NCI-H146 (cell line): ENCODE results near the gene SYCE3.
"Not testable (repeated sequence)": the region's sequence is repeated elsewhere in the genome, so short reads cannot be mapped to it uniquely, and the experiment has no call there.

Source experiments
- DNase-seq: peaks from one replicate; lab custom pipeline; 2025; lab: John Stamatoyannopoulos, UW

Gene SYCE3, protein sequence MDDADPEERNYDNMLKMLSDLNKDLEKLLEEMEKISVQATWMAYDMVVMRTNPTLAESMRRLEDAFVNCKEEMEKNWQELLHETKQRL

DNA sequence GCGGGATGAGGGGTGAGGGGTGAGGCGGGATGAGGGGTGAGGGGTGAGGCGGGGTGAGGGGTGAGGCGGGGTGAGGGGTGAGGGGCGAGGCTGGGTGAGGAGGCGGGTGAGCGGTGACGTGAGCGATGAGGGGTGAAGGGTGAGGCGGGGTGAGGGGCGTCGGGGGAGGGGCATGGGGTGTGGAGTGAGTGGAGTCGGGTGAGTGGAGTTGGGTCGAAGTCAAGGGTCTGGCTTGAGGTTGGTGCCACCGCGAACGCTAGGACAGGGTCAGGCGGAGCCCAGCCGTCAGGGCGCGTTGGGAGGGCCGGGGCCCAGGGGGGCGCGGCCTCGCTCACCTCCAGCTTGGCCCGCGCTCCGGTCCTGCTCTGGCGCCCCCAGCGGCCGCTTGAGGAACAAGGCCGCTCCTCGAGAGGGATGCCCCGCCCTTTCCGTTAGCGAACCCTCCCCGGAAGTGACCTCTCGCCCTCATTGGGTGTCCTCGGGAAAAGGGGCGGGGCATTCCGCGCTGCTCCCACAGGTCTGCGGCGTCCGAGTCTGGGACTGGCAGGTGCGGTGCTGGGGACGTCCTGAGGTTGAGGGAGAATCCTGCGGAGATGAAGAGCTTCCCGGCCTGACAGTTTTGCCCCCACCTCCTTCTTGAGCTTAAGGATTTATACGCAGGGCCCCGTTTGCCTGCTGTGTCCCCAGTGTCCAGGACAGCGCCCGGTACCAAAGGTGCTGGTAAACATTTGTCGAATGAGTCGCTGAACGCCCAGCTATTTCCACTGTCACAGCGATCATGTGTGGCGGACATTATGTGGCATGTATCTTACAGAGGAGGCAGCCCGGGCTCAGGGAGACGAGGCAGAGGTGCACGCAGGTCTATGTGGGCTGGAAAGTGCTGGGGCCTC lies at the start of gene SYCE3:
Gene SYCE3 (minus strand): TSS at position 397 of the 890 bp plus-strand sequence. CDS start 6,514 bp downstream, outside the sequence.
- DNase-seq = peak; percentile 94

DNA sequence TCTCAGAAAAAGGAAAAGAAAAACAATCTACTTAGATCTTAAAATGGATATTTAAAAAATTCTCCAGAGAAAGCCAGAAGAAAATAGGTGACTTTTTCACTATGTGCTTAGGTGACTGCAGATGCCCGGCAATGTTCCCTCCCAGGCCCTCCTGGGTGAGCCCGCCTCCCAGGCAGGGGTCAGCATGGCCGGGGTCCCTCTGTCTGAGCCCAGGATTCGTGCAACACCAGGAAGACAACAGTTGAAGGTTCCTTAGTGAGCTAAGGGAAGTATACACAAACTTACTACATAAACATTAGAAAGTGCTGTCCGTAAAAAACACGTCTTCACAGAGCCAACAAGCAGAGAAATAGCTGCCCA lies 49.4 kb upstream of the SYCE3 start:
- no peak for DNase-seq

DNA sequence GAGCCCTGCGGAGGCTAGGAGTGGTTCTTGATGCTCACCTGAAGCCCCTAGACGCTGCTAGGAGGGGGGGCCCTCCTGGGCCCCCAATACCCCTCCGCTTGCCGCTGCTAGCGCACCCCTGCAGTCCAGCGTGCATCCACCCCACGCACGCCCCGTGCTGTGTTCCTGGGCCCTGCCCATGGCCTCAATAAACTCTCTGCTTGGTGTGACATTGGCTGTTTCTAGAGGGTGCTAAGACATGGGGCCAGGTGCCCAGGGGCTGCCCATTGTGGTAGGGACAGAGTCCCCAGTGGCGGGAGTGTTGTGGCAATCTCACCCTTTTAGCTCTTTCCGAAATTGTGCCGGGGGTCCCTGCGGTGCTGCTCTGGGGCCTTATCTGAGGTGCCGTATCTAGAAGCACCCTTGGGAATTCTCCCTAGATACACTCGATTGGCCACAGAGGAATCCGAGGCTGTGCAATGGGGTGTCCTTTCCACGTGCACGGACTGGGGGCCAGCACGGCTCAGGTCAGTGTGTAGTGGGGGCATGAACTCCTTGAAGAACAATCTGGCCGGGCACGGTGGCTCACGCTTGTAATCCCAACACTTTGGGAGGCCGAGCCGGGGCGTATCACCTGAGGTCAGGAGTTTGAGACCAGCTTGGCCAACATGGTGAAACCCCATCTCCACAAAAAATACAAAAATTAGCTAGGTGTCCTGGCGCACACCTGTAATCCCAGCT lies 48.8 kb upstream of the SYCE3 start:
- no peak for DNase-seq

DNA sequence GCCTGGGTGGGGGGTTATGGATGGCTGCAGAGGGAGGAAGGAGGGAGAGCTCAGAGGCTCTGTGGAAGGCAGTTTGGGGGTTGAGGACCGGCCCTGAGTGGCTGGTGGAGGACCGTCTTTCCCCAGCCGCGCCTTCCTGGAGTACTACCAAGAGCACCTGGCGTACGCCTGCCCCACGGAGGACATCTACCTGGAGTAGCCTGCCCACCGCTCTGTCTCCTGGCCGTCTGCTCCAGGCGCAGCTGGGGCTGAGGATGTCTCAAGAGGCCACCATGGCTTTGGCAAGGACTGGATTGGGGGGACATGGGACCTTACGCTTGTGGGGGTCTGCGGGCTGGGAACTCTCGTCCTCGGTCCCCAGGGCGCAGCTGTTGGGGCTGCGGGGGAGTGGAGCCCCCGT lies 47.9 kb upstream of the SYCE3 start:
- no peak for DNase-seq

DNA sequence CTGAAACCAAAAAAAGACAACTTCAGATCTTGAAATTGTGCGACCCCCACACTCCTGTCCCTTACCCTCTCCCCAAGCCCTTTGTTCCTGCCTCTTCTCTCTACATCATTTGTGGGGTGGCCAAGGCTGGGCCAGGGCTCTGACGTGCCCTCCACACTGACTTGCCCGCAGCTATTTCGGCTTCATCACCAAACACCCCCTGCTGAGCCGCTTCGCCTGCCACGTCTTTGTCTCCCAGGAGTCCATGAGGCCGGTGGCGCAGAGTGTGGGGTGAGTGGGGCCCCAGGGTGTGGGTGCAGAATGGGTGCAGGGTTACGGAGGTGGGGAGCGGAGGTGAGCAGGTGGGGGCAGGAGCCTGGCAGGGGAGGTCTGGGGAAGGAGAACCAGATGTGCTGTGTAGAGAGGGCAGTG lies 47.3 kb upstream of the SYCE3 start:
- DNase-seq = no peak

DNA sequence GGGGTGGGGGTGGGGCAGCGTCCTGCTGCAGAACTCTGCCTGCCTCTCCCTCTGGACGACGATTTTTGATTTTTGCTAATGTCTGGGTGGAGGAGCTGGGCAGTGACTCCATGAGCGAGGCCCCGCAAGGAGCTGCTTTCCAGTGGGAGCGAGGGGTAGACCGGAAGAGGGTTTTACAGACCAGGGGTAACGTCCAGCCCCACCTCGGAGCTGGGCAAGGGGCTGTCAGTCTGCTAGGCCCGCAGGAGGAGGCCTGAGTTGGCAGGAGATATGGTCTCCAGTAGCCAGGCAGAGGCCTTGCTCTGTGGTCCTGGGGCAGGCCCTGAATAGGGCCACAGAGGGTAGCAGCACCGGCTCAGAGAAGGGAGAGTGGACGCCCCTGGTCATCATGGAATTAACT lies 46.9 kb upstream of the SYCE3 start:
- no peak for DNase-seq

DNA sequence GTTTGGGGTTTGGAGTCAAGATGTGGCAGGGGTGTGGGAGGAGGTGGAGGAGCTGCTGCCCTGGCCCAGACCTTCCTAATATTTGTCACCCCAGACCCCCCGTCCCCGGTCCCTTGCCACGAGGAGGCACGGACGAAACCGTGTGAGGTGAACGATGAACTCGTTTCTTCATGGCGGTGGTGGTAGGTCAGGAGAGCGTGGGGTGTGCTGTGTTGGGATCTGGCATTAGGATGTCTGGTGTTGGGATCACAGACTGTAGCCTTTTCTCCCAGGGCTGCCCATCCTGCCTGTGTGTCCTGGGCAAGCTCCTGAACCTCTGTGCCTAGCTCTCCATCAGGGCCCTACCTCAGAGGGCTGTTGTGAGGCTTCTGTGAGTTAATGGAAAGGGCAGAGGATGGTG lies 46.3 kb upstream of the SYCE3 start:
- no peak for DNase-seq

DNA sequence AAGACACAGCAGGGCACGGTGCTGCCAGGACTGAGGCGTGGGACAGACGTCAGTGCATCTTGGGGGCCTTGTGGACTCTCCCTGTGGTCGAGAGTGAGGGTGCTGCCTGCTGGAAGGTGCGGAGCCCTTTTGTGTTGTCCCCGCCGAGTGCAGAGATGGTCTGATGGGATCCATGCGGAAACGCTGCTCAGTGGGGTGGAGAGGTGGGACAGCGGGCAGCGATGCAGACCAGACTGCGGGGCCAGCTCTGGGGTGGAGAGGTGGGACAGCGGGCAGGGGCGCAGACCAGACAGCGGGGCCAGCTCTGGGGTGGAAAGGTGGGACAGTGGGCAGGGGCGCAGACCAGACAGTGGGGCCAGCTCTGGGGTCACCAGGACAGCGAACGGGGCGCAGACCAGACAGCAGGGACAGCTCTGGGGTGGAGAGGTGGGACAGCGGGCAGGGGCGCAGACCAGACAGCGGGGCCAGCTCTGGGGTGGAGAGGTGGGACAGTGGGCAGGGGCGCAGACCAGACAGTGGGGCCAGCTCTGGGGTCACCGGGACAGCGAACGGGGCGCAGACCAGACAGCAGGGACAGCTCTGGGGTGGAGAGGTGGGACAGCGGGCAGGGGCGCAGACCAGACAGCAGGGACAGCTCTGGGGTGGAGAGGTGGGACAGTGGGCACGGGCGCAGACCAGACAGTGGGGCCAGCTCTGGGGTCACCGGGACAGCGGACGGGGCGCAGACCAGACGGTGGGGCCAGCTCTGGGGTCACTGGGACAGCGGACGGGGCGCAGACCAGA lies 45.5 kb upstream of the SYCE3 start:
- not testable (repeated sequence) for DNase-seq

DNA sequence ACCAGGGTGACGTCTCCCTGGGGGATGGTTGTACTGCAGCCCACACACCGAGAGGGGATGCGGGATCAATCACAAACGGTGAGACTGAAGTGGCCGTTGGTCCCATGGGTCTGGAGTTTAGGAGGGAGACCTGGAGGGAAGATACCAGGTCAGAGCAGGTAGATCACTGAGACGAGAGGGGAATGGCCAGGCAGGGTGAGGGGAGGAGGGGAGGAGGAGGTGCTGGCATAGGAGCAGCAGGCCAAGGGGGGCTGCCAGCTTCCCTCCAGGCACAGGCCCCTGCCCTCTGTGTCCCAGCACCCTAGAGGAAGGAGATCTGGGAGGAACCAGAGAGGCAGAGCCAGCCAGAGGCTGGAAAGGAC lies 44.9 kb upstream of the SYCE3 start:
- DNase-seq = no peak

DNA sequence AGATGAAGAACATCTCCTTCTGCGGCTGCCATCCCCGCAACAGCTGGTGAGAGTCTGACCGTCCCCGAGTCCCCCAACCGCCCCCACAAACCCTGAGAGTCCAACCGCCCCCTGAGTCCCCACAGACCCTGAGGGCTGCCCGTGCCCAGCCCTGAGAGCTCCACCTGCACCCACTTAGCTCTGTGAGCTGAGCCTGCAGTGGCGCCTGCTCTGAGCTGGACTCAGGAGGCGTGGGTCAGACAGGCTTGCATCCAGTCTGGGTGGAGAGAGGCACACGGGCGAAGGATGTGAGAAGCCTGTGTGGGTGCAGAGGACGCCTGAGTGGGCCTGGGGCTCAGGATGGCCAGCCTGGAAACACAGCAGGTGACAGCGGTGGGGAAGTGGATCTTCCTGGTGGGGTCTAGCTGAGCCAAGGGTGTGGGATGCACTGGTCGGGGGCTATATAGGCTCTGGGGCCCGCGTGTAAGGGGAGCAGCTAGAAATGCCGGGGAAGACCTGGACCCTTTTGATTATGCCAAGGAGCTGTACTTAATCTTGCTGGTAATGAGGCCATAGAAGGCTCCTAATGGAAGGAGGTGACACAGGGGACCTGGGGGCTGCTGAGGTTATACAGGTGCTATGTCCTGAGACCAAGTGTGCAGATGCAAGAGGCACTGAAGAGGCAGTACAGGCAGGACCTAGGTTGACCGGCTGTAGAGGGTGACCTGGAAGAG lies 44.4 kb upstream of the SYCE3 start:
- DNase-seq = no peak

DNA sequence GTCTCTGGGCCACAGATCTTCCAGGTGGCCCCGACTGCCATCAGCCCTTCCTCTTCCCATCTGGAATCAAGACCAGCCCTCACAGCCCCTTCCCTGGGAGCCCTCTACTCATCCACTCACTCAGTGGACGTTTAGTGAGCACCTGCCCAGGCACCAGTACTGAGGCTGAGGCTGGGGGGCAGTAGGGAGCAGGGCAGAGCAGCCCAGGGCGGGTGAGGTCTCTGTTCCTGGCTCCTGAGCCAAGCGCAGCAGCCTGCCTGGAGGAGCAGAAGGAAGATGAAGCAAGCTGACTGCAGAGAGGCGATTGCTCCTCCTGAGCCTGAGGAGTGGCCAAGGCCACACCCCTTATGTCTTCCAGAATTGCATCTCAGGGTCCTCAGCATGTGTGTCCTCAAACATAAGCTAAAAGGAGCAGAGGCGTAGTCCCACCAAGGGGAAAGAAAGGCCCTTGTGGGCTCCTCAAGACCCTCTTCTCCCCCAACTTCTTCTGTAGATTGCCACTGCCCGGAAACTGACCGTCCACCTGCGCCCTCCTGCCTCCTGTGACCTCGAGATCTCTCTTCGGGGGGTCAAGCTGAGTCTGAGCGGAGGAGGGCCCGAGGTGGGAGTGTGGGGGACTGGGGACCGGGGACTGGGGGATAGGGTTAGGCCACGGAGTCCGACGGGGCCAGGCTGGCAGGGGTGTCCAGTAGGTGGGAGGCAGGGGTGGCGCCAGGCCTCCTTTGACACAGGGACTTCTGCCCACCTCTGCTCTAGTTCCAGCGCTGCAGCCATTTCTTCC lies 43.6 kb upstream of the SYCE3 start:
- no peak for DNase-seq

DNA sequence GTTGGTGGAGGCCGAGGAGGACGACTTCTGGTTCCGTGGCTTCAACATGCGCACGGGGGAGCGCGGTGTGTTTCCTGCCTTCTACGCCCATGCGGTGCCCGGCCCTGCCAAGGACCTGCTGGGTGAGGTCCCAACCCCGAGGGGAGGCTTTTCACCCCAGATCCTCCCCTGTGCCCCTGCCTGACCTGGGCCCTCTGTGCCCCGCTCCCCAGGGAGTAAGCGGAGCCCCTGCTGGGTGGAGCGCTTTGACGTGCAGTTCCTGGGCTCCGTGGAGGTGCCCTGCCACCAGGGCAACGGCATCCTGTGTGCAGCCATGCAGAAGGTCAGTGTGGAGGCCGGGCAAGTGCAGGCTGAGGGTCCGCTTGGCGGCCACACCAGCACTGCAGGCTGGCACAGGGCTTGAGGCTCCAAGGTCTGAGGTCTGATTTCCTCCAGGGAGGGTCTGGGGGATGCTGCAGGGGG lies 42.9 kb upstream of the SYCE3 start:
- no peak for DNase-seq

DNA sequence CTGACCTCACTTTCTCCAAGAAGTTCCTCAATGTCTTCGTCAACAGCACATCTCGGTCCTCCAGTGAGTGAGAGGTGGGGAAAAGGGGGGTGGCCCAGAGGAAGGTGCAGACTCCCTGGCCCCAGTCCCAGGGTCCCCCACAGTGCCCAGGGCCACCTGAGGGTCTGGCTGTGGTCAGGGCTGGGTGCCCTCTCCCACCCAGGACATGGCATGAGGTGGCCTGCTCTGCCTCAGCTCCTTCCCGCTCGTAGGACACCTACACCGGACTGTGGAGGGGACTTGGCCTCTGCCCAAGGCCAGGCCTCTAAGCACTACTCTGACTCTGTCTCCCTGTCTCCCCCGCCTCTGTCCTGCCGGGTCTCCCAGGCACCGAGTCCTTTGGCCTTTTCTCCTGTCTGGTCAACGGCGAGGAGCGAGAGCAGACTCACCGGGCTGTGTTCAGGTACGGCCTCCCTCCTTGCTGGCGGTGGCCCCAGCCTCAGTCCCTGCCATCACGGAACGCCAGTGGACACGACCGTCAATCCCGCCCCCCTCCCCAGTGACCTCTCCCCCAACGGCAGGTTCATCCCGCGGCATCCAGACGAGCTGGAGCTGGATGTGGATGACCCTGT lies 42.4 kb upstream of the SYCE3 start:
- DNase-seq = no peak

DNA sequence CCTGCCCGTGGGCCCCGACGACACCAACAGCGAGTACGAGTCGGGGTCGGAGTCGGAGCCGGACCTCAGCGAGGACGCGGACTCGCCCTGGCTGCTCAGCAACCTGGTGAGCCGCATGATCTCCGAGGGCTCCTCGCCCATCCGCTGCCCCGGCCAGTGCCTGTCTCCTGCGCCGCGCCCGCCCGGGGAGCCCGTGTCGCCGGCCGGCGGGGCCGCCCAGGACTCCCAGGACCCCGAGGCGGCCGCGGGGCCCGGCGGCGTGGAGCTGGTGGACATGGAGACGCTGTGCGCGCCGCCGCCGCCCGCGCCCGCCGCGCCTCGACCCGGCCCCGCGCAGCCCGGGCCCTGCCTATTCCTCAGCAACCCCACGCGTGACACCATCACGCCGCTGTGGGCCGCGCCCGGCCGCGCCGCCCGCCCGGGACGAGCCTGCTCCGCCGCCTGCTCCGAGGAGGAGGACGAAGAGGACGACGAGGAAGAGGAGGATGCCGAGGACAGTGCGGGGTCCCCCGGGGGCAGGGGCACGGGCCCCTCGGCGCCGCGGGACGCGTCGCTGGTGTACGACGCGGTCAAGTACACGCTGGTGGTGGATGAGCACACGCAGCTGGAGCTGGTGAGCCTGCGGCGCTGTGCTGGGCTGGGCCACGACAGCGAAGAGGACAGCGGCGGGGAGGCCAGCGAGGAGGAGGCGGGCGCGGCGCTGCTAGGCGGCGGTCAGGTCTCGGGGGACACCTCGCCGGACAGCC lies 41.7 kb upstream of the SYCE3 start:
- DNase-seq = no peak

DNA sequence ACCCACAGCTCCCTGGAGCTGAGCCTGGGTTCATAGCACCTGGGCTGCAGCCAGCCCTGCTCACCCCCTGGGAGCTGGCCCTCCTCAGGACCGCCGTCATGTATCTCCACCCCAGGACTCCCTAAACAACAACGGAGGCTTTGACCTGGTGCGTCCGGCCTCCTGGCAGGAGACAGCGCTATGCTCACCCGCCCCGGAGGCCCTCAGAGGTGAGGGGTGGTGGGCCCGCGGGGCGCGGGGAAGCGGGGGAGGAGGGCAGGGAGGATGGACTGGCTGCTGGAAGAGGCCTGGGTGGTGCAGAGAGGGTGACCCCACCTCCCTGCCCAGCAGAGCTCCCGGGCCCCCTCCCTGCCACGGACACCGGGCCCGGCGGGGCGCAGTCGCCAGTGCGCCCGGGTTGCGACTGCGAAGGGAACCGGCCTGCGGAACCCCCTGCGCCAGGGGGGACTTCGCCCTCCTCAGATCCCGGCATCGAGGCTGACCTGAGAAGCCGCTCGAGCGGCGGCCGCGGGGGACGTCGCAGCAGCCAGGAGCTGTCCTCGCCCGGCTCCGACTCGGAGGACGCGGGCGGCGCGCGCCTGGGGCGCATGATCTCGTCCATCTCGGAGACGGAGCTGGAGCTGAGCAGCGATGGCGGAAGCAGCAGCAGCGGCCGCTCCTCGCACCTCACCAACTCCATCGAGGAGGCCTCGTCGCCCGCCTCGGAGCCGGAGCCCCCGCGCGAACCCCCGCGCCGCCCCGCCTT lies 41.0 kb upstream of the SYCE3 start:
- DNase-seq = no peak

DNA sequence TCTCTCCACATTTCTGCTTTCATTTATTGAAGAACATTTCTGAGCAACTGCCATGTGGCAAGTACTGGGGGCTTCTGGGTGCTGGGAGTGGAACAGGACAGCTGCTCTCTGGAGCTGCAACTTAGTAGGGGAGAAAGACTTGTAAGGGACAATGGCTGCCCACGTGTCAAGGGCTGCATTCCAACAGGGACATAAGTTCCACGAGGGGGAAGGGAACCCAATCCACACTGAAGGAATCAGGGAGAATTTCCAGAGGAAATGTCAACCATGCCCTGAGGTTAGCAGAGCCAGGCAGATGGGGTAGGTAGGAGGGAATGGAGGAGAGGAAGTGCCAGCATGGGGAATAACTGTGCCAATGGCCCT lies 39.6 kb upstream of the SYCE3 start:
- no peak for DNase-seq

DNA sequence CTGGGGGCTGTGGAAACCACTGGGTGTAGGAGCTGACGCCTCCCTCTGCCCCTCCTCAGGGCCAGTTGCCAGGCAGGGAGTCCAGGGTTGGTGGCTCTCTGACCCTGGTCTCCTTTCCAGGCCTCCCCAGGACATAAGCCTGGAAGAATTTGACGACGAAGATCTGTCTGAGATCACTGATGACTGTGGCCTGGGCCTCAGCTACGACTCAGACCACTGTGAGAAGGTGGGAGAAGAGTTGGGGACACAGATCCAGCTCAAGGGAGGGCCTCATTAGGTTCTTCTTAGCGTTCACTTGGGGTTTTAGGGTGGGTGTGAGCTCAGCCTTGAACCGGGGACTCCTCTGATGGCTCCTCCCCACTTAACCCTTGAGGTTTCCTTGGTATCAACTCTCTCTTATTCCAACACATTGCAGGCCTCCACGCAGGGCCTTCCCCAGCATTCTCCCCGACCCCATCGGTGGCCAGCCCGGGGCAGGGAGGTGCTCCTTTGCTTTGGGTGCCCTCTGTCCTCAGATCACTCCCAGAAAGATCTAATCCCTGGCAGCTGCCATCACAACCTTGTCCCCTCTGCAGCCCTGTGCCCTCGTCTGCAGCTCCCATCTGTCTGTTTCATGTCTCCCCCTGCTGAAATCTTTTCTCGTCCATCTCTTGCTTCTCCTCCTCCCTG lies 39.1 kb upstream of the SYCE3 start:
- no peak for DNase-seq

DNA sequence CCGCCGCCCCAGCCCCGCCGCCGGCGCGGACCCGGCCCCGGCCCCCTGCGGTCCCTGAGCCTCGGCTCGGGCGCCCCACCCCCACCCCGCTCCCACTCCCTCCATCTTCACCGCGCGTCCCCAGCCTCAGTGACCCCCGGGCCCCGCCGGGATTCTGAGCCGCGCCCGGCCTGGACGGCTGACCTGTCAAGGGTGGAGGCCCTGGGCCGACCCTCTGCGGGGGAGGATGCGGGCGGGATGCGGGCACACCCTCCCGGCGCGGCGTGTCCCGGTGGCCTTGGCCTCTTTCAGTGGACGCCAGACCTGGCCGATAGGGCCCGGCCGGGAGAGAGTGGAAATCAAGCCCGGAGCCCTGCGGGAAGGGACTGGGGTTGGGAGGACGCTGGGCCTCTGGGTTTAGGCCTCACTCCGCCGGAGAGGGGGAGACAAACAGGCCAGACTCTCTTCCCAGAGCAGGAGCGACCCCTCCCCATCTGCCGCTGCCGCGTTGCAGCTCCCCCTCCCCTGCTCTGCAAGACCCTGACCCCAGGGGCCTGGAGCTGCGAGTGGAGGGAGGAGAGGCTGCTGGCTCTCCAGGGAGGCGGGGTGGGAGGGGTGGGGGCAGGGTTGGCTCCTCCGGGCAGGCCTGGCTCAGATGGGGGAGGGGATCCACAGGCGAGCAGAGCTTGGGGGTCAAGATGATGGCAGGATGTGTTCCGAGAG lies 38.4 kb upstream of the SYCE3 start:
- peak; percentile 17 for DNase-seq
